HG03457 (cell line): ENCODE measurements around the gene HRH3.

ENCODE experiments used
- ATAC-seq: cut with Tn5 transposase; IDR thresholded peaks from one replicate; pipeline ENCODE4 v1.9.1; 2021; ENCODE audit warnings: moderate number of reproducible peaks; ENCODE audit not compliant: unreplicated experiment

Gene HRH3

DNA sequence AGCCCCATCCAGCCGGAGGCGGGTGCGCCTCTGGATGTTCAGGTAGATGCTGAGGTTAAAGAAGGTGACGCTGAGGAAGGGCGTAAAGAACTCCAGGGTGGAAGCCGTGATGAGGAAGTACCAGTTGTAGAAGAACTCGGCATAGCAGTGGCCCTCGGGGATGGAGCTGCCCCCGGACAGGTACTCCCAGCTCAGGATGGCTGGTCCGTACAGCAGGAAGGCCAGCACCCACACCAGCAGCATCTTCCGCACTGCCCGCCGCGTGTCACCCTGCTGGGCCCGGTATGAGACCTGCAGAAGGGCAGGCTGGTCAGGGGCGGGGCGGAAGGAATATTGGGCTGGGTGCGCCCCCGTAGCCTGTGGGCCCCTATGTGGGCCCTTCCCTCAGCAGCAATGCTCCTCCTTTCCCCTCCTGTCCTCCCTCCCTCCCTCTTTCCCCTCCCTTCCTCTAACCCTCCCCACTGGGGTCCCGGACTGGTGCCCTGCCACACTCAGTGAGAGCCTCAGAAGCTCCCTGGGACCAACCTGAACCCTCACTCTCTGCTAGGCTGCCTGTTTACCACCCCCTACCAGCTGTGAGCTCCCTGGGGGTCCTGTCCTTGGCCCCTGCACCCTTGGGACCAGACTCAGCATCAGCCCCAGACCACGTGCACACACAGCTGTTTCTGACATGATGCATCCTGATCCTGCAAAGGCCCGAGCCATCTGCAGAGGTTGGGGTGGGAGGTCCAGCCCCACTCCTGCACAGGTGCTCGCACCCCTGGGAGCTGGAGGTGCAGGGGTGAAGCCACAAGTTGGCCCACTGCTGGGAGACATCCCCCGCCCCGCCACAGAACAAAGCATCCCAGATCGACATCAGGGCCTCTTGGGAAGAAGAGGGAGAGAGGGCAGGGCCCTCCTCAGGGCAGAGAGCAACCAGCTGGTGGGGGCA, 3.2 kb downstream of the HRH3 start:
- no peak for ATAC-seq

DNA sequence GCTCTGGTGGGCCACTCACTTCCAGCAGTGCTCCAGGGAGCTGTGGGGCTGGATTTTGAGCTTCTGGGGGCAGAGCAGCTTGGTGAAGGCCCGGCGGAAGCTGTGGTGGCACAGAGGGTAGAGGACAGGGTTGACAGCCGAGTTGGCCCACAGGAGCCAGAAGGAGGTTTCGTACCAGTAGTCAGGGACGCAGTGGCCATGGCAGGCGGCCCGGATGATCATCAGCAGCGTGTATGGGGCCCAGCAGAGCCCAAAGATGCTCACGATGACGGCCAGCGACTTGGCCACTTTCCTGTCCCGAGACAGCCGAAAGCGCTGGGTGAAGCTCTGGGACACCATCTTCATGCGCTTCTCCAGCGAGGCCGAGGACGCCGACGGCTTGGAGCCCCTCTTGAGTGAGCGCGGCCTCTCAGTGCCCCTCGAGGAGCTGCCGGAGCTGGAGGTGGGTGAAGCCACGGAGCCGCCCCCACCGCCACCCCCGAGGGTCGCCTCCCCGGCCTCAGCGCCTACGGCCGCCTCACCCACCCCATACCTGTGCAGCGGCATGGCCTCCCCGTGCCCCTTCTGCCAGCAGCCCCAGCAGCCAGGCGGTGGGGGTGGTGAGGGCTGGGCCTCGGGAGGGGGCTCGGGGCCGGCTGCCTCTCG, 4.0 kb downstream of the HRH3 start:
- no peak for ATAC-seq

DNA sequence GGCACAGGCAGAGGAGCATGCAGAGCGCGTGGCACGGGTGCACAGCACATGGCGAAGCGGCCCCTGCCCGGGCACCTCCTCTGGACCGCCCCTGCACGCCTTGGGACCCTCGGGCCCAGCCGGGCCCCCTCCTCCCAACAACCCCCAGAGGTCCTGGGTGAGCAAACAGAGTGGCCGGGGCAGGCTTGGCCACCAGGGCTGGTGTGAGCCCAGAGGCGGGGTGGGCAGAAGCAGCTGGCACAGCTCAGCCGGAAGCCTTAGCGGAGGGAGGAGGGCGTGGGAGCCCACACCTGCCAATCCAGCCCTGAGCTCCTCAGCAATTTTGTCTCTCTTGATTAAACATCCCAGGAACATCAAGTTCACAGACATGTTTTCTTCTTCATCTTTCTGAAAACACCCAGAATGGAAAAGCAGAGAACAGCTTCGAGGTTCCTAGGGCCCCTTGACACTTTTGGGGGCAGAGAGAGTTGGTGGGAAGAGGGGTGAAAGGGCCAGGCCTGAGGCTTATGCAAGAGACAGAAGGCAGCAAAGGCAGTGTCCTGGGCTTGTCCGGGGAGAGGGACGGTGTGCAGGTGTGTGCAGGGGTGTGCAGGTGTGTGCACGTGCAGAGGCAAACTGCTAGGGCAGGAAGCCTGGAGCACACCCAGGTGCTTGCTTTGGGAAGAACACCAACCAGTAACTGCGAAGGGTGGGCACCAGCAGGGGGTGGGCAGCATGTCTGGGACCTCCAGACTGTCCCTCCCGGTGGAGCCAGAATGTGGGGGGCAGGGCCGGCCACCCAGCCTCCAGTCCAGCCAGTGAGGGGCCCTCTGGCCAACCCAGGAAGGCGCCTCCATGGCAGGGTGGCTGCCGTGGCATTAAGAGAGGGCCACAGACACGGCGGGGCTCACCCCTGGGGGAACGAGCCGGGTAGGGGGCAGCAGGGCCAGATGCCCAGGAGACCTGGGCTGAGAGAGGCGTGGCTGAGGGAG, 4.8 kb downstream of the HRH3 start:
- no peak for ATAC-seq

DNA sequence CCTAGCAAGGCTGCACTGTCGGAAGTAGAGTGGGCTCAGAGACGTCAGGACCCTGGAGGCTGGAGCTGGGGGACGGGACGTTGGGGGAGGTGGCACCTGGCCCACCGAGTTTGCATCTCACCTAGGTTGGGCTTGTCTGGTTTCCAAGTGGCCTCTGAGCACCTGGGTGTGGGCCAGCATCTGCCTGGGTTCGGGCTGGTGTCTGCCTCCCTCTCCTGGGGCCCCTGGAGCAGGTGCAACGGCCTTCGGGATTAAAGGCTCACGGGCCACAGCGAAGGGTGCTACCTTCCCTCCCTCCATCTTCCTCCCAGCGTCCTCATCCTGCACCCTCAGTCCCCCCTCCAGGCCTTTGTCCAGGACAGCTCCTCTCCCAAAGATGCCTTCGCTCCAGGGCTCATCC, 6.0 kb downstream of the HRH3 start:
- ATAC-seq, result no peak

DNA sequence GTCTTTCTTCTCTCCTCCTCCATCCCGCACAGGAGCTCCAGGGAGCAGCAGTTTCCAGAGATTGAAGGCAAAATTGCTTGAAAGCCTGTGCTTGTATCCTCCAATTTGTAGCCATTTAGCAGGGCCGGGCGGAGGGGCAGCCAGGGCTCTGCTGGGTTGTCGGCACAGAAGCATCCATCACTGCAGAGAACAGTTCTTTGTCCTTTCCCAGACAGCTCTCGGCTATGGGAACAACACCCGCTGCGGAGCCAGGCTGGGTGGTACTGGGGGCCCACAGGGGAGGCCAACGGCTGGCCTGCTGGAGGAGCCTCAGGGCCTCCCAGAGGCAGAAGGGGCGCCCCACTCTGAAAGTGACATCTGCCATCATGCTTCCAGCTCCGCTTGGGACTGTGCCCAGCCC, 7.8 kb downstream of the HRH3 start:
- ATAC-seq, result no peak

DNA sequence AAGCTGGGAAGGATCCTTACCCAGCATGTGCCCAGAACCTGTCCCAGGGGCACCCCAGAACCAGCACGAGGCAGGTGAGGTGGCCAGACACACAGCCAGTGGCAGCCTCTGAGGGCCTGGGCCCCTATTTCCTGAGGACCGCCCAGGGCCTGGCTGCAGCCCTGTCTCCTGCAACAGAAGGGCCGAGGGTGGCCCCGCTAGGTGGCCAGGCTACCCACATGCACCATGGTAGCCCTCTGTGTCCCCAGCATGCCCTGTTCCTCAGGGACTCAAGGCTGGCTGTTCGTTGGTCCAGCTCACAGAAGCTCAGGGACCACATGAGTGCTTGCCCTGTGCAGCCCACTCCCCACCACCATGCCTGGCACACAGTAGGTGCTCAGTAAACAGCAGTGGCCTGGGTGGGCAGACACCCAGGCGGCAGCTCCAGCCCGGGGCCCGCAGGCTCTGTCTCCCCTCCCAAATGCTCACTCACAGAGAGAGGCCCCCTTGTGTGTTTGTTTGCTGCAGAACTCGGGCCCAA, 8.2 kb downstream of the HRH3 start:
- no peak for ATAC-seq

DNA sequence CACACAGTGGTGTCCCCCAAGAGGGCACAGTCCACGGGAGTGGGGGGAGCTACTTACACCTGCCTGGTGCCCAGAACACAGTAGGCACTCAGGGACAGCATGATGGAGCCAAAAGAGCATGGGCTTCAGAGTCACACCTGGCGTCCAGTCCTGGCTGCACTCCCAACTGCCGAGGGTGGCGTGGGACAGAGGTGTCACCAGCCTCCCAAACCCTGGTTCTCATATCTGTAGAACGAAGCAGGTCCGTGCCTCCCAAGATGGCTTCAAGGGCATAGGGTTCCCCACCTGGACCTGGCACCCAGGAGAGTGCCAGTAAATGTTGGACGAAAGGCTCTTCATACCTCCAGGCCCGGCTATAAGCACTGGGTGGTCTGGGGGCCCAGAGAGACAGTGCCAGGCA, 8.9 kb downstream of the HRH3 start:
- ATAC-seq, result no peak

DNA sequence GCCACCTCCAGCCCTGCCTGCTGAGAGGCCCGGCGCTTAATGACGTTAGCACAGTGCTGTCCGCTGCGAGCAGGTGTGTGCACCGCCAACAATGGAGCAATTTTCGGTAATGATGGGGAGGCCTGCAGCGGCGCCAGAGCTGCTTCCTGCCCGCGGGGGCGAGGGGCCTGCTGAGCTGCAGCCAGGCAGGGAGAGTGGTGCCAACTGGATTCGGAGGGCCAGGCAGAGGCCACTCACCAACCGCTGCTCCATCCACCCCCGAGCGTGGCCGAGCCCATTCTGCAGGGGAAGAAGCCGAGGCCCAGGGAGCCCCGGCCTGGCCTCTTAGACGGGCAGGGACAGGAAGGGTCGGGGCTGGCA, 9.6 kb downstream of the HRH3 start:
- no peak for ATAC-seq

DNA sequence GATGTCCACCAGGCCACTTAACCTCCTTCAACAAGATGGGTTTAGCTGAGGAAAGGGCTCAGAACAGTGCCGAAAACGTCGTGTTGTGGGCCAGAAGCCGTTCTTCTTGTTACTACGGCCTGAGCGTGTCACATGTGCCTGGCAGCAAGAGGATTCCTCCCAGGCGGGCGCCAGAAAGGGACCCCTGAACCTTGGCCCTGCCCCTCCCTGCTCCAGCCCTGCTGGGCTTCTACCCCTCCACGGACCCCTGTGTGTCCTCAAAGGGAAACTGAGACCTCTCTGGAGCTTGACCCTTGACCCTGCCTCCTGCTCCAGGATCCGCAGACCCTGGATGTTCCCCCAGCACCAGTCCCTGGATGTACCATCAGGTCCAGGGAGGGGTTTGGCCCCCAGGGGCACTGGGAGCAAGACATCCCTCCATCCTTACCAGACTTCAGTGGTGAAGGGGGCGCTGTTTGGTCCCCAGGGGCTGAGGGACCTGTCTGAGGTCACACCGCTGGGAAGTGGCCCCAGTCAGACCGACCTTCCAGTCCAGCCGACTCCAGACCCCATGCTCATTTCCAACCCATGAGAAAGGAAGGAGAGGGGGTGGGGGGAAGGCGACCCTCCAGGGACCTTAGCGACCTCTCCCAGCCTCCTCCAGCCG, 10.1 kb downstream of the HRH3 start:
- ATAC-seq, result no peak

DNA sequence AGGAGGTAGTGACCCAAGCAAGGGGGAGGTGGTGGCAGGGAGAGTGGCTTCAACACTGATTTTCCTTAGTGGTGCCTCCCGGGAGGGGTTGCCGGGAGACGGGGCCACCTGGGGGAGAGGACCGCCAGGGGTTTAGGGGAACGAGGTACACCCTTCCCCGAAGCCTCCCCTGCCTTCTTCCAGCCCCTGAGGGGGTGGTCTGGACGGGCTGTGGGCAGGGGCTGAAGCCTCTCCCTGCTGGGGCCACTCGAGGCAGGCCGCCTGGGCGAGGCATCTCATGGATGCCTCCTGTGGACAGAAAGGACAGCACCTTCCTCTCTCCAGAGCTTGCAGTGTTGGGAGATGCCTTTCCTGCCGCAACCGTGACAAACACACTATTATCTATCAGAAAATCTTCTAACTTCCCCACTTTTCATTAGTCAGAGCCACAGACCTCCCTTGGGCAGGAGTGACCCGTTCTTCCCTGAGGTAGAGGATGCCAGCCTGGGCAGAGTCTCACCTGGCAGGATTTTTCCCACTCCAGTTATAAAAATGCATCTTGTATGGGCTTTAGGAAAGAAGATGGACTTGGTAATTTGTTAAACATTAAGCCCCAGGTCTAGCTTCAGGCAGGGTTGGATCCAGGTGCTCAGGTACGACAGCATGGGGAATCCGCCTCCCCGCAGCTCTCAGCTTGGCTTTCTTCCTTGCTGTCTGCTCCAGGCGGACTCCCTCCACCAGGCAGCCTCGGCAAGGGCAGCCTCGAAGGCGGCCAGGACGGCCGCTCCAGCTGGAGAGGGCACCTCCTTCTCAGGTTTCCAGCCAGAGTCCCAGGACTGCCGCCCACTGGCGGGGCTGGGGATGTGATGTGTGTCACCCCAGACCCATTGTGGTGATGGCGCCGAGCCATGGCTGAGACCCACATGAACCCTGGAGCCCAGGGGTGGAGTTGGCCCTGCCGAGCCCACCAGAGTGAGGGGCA, 11.0 kb downstream of the HRH3 start:
- ATAC-seq, result no peak

DNA sequence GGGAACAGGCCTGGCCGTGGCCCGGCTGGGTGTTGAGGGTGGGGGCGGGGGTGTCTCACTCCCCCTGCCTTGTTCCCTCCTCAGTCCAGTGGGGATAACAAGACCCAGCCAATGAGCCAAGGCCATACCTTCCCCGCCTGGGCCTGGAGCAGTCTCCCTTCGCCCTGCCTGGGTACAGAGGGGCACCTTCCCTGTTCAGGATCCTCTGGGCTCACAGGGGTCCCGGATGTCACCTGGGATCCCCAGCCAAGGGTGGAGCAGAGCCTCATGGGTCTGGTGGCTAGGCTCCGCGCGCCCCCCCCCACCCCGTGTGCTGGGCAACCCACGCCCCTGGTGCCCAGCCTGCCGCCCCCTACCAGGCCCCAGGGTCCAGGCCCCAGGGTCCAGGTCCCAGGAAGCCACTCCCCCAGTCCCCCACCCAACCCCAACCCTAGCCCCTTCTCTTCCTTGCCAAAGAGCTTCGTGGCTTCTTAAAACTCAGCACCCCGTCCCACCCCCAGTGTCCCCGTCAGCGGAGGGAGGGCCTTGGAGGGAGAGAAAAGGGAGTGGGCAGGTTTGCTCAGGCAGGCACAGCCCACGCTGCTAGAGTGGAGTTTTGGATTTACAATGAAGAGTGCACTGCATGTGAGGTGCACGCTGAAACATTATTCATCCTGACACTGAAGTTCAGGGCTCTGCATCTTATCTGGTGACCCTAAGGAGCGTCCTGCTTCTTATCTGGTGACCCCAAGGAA, 11.8 kb downstream of the HRH3 start:
- no peak for ATAC-seq

DNA sequence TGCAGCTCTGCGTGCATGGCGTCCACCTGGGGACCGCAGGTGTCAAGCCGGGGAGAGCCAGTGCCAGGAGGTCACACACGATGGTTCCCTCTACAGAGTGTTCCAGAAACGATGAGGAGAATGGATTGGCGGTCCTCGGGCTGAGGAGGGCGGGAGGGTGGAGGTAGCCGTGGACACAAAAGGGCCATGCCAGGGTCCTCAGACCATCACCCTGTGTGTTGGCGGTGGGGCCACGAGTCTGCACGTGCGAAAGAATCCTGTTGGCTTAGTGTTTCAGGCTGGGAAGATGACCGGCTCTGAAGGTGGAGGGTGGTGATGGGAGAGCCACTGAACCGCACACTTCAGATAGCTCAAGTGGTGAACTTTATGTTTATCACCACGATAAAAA, 13.7 kb downstream of the HRH3 start:
- ATAC-seq, result no peak

DNA sequence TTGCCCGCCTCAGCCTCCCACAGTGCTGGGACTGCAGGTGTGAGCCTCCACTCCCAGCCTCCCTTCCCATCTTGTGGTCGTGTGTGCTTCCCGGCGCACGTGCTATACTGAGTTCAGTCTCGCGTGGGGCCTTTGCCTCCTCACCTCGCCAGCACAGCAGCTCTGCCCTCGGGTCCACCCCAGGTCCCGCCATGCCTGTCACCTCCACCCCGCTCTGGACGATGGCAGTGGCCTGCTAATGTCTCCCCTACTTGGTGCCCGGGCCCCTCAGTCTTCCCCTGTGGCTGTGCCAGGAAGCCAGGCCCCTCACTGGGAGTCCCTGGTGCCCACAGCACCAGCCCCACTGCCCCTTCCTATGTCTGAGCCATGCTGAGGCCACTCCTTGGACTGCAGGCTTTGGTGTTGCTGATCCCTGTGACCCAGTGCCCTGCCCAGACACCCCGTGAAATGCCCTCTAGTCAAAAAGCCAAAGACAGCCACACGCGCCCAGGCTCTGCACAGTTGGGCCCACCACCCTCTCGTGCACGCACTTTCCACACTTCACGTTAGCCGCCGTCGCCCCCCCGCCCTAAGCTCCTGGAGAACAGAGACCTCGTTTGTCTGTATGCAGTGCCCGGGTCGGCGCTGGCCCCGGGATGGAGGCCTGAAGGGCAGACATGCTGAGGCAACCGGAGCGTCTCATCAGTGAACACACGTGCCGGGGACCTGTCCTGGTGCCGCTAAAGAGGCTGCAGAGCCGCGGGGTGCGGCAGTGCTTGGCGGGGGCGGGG, 14.3 kb downstream of the HRH3 start:
- no peak for ATAC-seq

DNA sequence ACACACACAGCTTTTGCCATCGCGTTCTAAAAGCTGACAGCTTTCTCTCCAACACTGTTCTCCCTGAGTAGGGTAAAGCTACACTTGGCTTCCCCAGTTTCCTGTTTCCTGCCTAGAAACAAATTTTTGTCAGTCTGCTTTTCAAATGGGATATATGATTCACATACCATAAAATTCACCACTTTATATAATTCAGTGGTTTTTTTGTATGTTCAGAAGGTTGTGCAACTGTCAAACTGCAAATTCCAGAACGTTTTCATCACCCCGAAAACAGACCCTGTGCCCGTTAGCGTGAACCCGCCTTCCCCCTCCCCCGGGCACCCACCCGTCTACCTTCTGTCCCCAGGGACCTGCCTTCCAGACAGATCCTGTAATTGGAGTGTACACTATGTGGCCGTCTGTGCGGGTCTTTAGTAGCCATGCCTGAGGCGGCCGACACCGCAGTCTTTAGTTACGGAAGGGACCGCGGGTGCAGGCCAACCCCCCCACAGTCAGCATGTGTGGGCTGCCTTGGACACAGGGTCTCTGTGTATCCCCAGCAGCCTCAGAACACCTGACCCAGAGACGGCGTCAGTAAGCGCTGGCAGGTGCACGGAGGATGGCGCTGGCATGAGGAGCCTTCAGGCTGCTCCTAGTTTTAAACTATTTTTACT, 16.6 kb downstream of the HRH3 start:
- no peak for ATAC-seq

DNA sequence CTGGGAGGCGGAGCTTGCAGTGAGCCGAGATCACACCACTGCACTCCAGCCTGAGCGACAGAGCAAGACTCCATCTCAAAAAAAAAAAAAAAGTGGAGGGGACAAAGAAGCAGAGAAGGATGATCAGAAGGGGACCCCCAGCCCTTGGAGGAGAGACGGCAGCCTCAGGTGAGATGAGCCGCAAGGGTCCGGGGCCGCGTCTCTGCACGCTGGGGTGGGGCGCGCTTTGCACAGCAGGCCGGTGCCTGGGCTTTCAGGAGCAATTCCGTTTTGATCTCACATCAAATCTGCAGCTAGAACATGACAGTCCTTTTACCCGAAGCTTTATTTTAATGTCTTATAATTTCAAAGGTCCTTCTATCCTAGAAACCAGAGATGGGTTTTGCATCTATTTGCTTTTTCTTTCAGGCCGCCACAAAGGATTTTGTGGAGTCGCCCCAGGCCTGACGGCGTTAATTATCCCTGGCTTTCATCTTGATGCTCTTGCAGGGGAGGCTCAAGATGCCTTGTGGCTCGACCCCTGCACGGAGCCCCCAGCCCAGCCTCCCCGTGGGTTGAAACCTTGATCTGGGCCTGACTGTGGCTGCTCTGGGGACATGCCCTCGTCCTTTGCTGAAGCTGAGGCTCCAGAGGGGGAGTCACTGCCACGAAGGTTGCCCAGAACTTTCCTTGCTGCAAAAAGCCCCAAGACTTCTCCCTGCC, 17.3 kb downstream of the HRH3 start:
- no peak for ATAC-seq

DNA sequence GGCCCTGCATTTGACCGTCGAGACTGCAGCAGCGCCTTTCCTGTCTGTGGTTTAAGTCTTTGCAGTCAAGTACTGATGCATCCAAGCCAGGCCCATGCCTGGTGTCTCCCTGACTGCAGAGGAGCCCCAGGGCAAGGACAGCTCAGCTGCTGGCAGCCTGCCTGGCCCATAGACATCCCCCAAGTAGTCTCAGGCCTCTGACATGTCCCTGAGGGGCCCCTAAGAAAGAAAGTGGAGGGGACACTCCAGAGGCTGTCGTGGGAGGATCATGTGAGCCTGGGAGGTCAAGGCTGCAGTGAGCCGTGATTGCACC, 18.0 kb downstream of the HRH3 start:
- ATAC-seq, result no peak
